WTC11 (cell line): ENCODE data around the gene USP22. TPM values are rescaled to one million over a fixed set of nuclear protein-coding genes. Genes with fewer than 3 reads are reported as not detected.

Experiments used
- ATAC-seq: fragments of 200-7000 bp; cut with Tn5 transposase; 2 replicates; pipeline ENCODE4 v1.10.0; 2021; ENCODE audit warnings: mild to moderate bottlenecking, moderate library complexity
- CTCF ChIA-PET: fragments of 300-600 bp; sonication (Branson Sonifier 250); formaldehyde crosslinking; loops from one replicate; lab custom pipeline; 2021; ENCODE audit warnings: antibody characterized with exemption; lab: Charles Lee
- POLR2A ChIA-PET: fragments of 350-600 bp; sonication (Branson Sonifier 250); formaldehyde crosslinking; loops from one replicate; lab custom pipeline; 2021; ENCODE audit warnings: antibody characterized with exemption; lab: Charles Lee
- DNase-seq: peaks from one replicate; pipeline ENCODE4 v3.0.0; 2021; ENCODE audit warnings: low spot score
- H3K27ac Mint-ChIP-seq: 2 replicates; pipeline ENCODE4 v1.8.0; 2021; ENCODE audit warnings: mixed read lengths
- H3K27me3 Mint-ChIP-seq: 2 replicates; pipeline ENCODE4 v1.8.0; 2021; ENCODE audit warnings: low read depth, mild to moderate bottlenecking, moderate library complexity, mixed read lengths
- H3K36me3 Mint-ChIP-seq: 2 replicates; pipeline ENCODE4 v1.8.0; 2021; ENCODE audit warnings: mixed read lengths
- H3K4me1 Mint-ChIP-seq: 2 replicates; pipeline ENCODE4 v1.8.0; 2022; ENCODE audit warnings: mixed read lengths
- H3K4me3 Mint-ChIP-seq: 2 replicates; pipeline ENCODE4 v1.8.0; 2021; ENCODE audit warnings: mild to moderate bottlenecking, moderate library complexity, mixed read lengths
- H3K9me3 Mint-ChIP-seq: 2 replicates; pipeline ENCODE4 v1.8.0; 2021; ENCODE audit warnings: mixed read lengths
- ARID4B ChIP-seq: sonication (generic); formaldehyde crosslinking; IDR thresholded peaks from 2 replicates; pipeline ENCODE4 v1.8.0; 2023; ENCODE audit warnings: missing genetic modification reagents, mild to moderate bottlenecking, borderline replicate concordance
- ATF3 ChIP-seq: sonication (generic); formaldehyde crosslinking; conservative IDR thresholded peaks from 2 replicates; pipeline ENCODE4 v1.8.1; 2022; ENCODE audit warnings: mild to moderate bottlenecking, missing genetic modification reagents
- ELF4 ChIP-seq: sonication (generic); formaldehyde crosslinking; IDR thresholded peaks from 2 replicates; pipeline ENCODE4 v1.8.1; 2022; ENCODE audit warnings: low read depth, mild to moderate bottlenecking, moderate library complexity, missing genetic modification reagents
- ETV6 ChIP-seq: sonication (generic); formaldehyde crosslinking; IDR thresholded peaks from 2 replicates; pipeline ENCODE4 v1.8.1; 2022; ENCODE audit warnings: mild to moderate bottlenecking, missing genetic modification reagents
- GABPB1 ChIP-seq: sonication (generic); formaldehyde crosslinking; IDR thresholded peaks from 2 replicates; pipeline ENCODE4 v1.8.1; 2023; ENCODE audit warnings: mild to moderate bottlenecking, missing genetic modification reagents
- HMGXB4 ChIP-seq: sonication (generic); formaldehyde crosslinking; IDR thresholded peaks from 2 replicates; pipeline ENCODE4 v1.8.1; 2023; ENCODE audit warnings: mild to moderate bottlenecking, moderate library complexity, missing genetic modification reagents
- IRF2 ChIP-seq: sonication (generic); formaldehyde crosslinking; IDR thresholded peaks from 2 replicates; pipeline ENCODE4 v1.8.0; 2022; ENCODE audit warnings: low read depth, missing genetic modification reagents, borderline replicate concordance
- JAZF1 ChIP-seq: fragments of 250-450 bp; sonication (Bioruptor Pico); IDR thresholded peaks from 2 replicates; pipeline ENCODE4 v1.9.0; 2021; ENCODE audit warnings: moderate library complexity, mild to moderate bottlenecking, inconsistent platforms
- MXD4 ChIP-seq: fragments of 250-450 bp; sonication (Bioruptor Pico); IDR thresholded peaks from 2 replicates; pipeline ENCODE4 v1.8.0; 2021; ENCODE audit warnings: mild to moderate bottlenecking, moderate library complexity, borderline replicate concordance
- NFYB ChIP-seq: sonication (generic); formaldehyde crosslinking; conservative IDR thresholded peaks from 2 replicates; pipeline ENCODE4 v1.8.0; 2022; ENCODE audit warnings: low read depth, missing genetic modification reagents
- NR1H2 ChIP-seq: sonication (generic); formaldehyde crosslinking; IDR thresholded peaks from 2 replicates; pipeline ENCODE4 v1.9.0; 2021; ENCODE audit warnings: mild to moderate bottlenecking, moderate library complexity, missing genetic modification reagents
- TEAD4 ChIP-seq: sonication (generic); formaldehyde crosslinking; IDR thresholded peaks from 2 replicates; pipeline ENCODE4 v1.8.0; 2022; ENCODE audit warnings: mild to moderate bottlenecking, missing genetic modification reagents
- USF2 ChIP-seq: sonication (generic); formaldehyde crosslinking; IDR thresholded peaks from 2 replicates; pipeline ENCODE4 v1.8.1; 2023; ENCODE audit warnings: mild to moderate bottlenecking, missing genetic modification reagents, moderate library complexity
- ZNF219 ChIP-seq: sonication (generic); formaldehyde crosslinking; IDR thresholded peaks from 2 replicates; pipeline ENCODE4 v1.8.0; 2023; ENCODE audit warnings: missing genetic modification reagents, mild to moderate bottlenecking, borderline replicate concordance
- ZNF317 ChIP-seq: sonication (generic); formaldehyde crosslinking; IDR thresholded peaks from 2 replicates; pipeline ENCODE4 v1.8.1; 2023; ENCODE audit warnings: low read depth, mild to moderate bottlenecking, moderate library complexity, missing genetic modification reagents, borderline replicate concordance
- ZNF423 ChIP-seq: fragments of 250-450 bp; sonication (Bioruptor Pico); IDR thresholded peaks from 2 replicates; pipeline ENCODE4 v2.1.2; 2022; ENCODE audit warnings: mild to moderate bottlenecking, moderate library complexity
- ZNF532 ChIP-seq: fragments of 250-450 bp; sonication (Bioruptor Pico); IDR thresholded peaks from 2 replicates; pipeline ENCODE4 v1.9.0; 2021; ENCODE audit warnings: mild to moderate bottlenecking, borderline replicate concordance
- ZNF671 ChIP-seq: fragments of 250-450 bp; sonication (Bioruptor Pico); IDR thresholded peaks from 2 replicates; pipeline ENCODE4 v1.8.0; 2021; ENCODE audit warnings: mild to moderate bottlenecking
- ZSCAN18 ChIP-seq: fragments of 250-450 bp; sonication (Bioruptor Pico); IDR thresholded peaks from 2 replicates; pipeline ENCODE4 v2.1.2; 2022; ENCODE audit warnings: mild to moderate bottlenecking, moderate library complexity
- total RNA-seq: library from RNA; stranded (reverse); gene quantifications from 3 replicates; pipeline ENCODE4 v1.2.3, GENCODE V29; 2021

Gene USP22
- total RNA-seq, 1 experiment from 2014 or later: 289 TPM

GRCh38 chr17:21025451-21025850, 17.4 kb downstream of the USP22 start:
- H3K27me3 Mint-ChIP-seq: no peaks in the 10 kb centered on the region
- peaks cover 71% of the 10 kb centered on the region for H3K36me3 Mint-ChIP-seq
- H3K27ac Mint-ChIP-seq: peak overlapping the region; percentile 68
- H3K4me3 Mint-ChIP-seq: no peak overlapping the region
- ChIA-PET CTCF (no interaction called here), POLR2A (no interaction called here)
- TF ChIP-seq ZNF317 (CRISPR knock-in tag): no peak
- no peak for TF ChIP-seq NFYB (CRISPR knock-in tag)
- no peak for TF ChIP-seq NR1H2
- TF ChIP-seq ARID4B (CRISPR knock-in tag): no peak
- TF ChIP-seq ZNF532 (CRISPR knock-in tag): no peak
- no peak for TF ChIP-seq ELF4
- TF ChIP-seq ATF3: no peak
- no peak for TF ChIP-seq USF2 (CRISPR knock-in tag)
- no peak for TF ChIP-seq TEAD4 (CRISPR knock-in tag)
- no peak for TF ChIP-seq MXD4 (CRISPR knock-in tag)
- TF ChIP-seq ETV6 (CRISPR knock-in tag): no peak
- TF ChIP-seq IRF2 (CRISPR knock-in tag): no peak
- peaks cover 24% of the 10 kb centered on the region for H3K4me1 Mint-ChIP-seq
- no peaks in the 10 kb centered on the region for H3K9me3 Mint-ChIP-seq
- ATAC-seq (no peak), DNase-seq (no peak)

- POLR2A ChIA-PET: interaction anchor here (0.6 to 1.3 kb wide), 2 partner anchors 19 to 69 kb away, joined by 3 to 5 read pairs; partner anchors contain the start of gene USP22
Measured at GRCh38 chr17:21024024-21024423, 18.8 kb downstream of the USP22 start.

More at GRCh38 chr17:21024024-21024423, 18.8 kb downstream of the USP22 start:
- no peak for TF ChIP-seq ZNF219 (CRISPR knock-in tag)
- no peak for TF ChIP-seq ZNF671 (CRISPR knock-in tag)
- TF ChIP-seq GABPB1 (CRISPR knock-in tag): no peak
- no peak for TF ChIP-seq HMGXB4 (CRISPR knock-in tag)
- no peak for TF ChIP-seq JAZF1 (CRISPR knock-in tag)
- TF ChIP-seq ZSCAN18 (CRISPR knock-in tag): no peak
- TF ChIP-seq ZNF423: no peak
- H3K27ac Mint-ChIP-seq: peak overlapping the region; percentile 89
- H3K36me3 Mint-ChIP-seq: peaks cover 85% of the 10 kb centered on the region
- H3K4me1 Mint-ChIP-seq: peaks cover 11% of the 10 kb centered on the region
- no peak for ATAC-seq
- no peaks in the 10 kb centered on the region for H3K27me3 Mint-ChIP-seq
- no peak for DNase-seq
- H3K4me3 Mint-ChIP-seq: no peak overlapping the region
- no peaks in the 10 kb centered on the region for H3K9me3 Mint-ChIP-seq
- CTCF ChIA-PET: no interaction called here
